ENCODE results near the gene BGLAP.

DNA sequence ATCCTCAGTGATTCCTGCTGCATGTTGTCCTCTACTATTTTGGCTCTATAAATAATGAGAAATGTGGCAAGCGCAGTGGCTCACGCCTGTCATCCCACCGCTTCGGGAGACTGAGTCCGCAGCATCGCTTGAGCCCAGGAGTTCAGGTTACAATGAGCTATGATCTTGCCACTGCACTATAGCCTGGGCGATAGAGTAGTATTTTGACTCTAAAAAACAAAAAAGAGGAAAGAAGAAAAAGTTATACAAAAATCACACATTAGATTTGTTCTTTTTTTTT lies 48.8 kb upstream of the BGLAP start:
- TF ChIP-seq, protein P1, sequence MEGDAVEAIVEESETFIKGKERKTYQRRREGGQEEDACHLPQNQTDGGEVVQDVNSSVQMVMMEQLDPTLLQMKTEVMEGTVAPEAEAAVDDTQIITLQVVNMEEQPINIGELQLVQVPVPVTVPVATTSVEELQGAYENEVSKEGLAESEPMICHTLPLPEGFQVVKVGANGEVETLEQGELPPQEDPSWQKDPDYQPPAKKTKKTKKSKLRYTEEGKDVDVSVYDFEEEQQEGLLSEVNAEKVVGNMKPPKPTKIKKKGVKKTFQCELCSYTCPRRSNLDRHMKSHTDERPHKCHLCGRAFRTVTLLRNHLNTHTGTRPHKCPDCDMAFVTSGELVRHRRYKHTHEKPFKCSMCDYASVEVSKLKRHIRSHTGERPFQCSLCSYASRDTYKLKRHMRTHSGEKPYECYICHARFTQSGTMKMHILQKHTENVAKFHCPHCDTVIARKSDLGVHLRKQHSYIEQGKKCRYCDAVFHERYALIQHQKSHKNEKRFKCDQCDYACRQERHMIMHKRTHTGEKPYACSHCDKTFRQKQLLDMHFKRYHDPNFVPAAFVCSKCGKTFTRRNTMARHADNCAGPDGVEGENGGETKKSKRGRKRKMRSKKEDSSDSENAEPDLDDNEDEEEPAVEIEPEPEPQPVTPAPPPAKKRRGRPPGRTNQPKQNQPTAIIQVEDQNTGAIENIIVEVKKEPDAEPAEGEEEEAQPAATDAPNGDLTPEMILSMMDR (IDR thresholded peaks at IDR 0.05) = no peak
- TF ChIP-seq POLR2A (IDR thresholded peaks at IDR 0.05) = no peak

All from Peyer's patch (tissue), 4 donors.